Smooth muscle cell of the brain vasculature (primary cell): ENCODE measurements around the gene LRRC18.
A peak's percentile ranks its signal among the peaks of the same experiment; 100 is the strongest.

Source experiments
- DNase-seq: peaks from one replicate; pipeline ENCODE4 v3.0.0-alpha.2; 2012; ENCODE audit warnings: low read depth, low spot score

LRRC18 gene

GRCh38 chr10:48946332-48946731 is 6.7 kb upstream of the LRRC18 start:
- DNase-seq, result no peak

GRCh38 chr10:48945441-48946130 is 5.9 kb upstream of the LRRC18 start:
- no peak for DNase-seq

- no peak for DNase-seq
Measured at GRCh38 chr10:48944171-48944570, 4.5 kb upstream of the LRRC18 start.

- DNase-seq, result no peak
Measured at GRCh38 chr10:48943096-48943495, 3.5 kb upstream of the LRRC18 start.

GRCh38 chr10:48941427-48942075 is 1.9 kb upstream of the LRRC18 start:
- DNase-seq, result no peak

GRCh38 chr10:48940958-48941357 is 1.3 kb upstream of the LRRC18 start:
- peak; percentile 61 for DNase-seq

- no peak for DNase-seq
Measured at GRCh38 chr10:48940372-48940771, 732 bp upstream of the LRRC18 start.

- DNase-seq, result no peak
Measured at GRCh38 chr10:48938990-48939536, 577 bp downstream of the LRRC18 start.

GRCh38 chr10:48938281-48938680 is 1.4 kb downstream of the LRRC18 start:
- no peak for DNase-seq

- DNase-seq, result no peak
Measured at GRCh38 chr10:48937796-48938195, 1.8 kb downstream of the LRRC18 start.

GRCh38 chr10:48935577-48935976 is 4.1 kb downstream of the LRRC18 start:
- no peak for DNase-seq

GRCh38 chr10:48934672-48935501 is 4.8 kb downstream of the LRRC18 start:
- DNase-seq, result no peak

- DNase-seq, result no peak
Measured at GRCh38 chr10:48932831-48933664, 6.6 kb downstream of the LRRC18 start.

GRCh38 chr10:48931188-48931587 is 8.5 kb downstream of the LRRC18 start:
- DNase-seq, result no peak

GRCh38 chr10:48929413-48929990 is 10.1 kb downstream of the LRRC18 start:
- no peak for DNase-seq

- no peak for DNase-seq
Measured at GRCh38 chr10:48926764-48927540, 12.7 kb downstream of the LRRC18 start.

- DNase-seq, result no peak
Measured at GRCh38 chr10:48926255-48926654, 13.4 kb downstream of the LRRC18 start.

GRCh38 chr10:48924988-48925387 is 14.7 kb downstream of the LRRC18 start:
- no peak for DNase-seq

GRCh38 chr10:48923748-48924147 is 15.9 kb downstream of the LRRC18 start:
- DNase-seq, result no peak

GRCh38 chr10:48913674-48914073 is 26.0 kb downstream of the LRRC18 start:
- no peak for DNase-seq
